SU-DHL-6 (cell line): ENCODE results near the gene C2CD2.

ENCODE experiments used
- CTCF ChIP-seq: fragments of 200-600 bp; sonication (generic); IDR thresholded peaks from one replicate; pipeline ENCODE4 v1.5.1; 2017; ENCODE audit warnings: antibody characterized with exemption, mild to moderate bottlenecking, low read length, moderate library complexity; ENCODE audit not compliant: insufficient read depth, poor library complexity, severe bottlenecking
- EZH2phosphoT487 ChIP-seq: fragments of 200-600 bp; sonication (generic), shearing (Covaris generic); conservative IDR thresholded peaks from 2 replicates; pipeline ENCODE4 v1.6.1; 2018; ENCODE audit warnings: mild to moderate bottlenecking, antibody characterized with exemption, low read length, moderate library complexity, mixed read lengths

- TF ChIP-seq CTCF (no peak), EZH2phosphoT487 (no peak)
These were observed 478 bp downstream of the C2CD2 start for GRCh38 chr21:41953249-41953830.
